ENCODE measurements around the gene OSER1.
"Not testable (repeated sequence)": the region's sequence is repeated elsewhere in the genome, so short reads cannot be mapped to it uniquely, and the experiment has no call there.

OSER1 gene

DNA sequence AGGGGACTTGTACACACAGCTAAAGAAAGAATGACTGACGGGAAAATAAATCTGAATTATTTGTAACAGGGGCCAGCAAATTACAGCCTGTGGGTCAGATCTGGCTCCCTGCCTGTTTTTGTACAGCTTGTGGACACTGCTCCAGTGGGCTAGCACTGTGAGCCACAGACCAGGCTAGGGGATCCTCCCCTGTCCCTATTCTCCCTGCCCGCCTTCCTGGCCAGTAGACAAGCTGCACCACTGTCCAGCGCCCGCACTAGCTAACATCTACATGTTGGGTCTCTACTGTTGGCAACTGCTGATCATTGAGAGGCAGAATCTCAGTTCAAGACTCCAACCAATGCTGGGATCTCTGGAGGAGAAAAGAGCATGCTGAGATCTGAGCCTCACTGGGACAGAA lies 10.7 kb downstream of the OSER1 start:
- DNase-seq = no peak

GRCh38 chr20:44198872-44199271 lies 11.7 kb downstream of the OSER1 start:
- DNase-seq = no peak

DNA sequence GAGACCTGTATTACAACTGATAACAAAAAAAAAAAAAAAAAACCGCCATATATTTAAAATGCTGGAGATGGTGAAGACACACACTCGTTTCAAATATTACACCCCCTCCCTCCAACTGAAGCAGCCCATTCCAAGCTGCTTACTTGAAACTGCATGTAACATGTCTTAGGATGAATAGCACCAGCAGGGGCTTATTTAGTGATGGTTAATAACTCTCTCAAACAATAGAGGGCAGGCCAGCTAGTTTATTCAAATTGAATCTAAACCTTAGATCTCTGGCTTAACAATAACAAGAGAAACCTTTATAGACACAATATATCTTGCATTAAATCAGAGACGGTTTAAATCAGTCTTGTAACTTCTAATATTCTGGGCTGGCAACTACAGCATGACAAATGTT lies 14.3 kb downstream of the OSER1 start:
- DNase-seq = no peak

DNA sequence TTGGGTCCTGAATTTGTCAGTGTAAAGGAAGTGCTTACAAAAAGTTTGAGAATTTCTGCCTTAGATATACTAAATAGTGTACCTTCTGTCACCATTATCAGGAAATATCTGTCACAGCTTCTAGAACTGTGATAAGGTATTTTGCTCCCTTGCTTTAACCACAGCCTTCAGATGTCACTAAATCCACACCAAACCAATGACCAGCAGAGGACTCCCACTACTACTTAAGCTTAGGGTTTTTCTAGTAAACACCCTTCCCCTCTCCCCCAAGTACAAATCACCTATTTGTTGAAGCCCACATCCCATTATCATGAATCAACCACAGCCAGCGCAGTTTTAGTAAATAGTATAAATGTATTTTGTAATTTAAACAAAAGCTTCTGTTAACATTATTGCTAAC lies 15.0 kb downstream of the OSER1 start:
- no peak for DNase-seq

DNA sequence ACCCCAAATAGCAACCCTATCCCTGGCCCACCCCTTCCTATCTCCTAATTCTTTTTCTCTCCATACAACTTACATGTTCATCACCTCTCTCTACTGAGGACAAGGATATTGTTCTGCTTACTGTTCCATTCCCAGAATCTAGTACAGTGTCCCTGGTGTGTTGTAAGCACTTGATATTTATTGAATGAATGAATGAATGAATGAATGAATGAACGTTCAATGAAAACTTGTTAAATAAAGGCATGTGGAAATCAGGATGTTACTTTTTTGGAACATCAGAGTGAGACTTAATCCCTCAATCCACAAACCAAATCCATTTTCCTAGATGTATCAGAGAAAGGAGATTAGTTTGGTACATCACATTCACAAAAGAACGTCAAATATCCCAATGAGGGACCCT lies 16.8 kb downstream of the OSER1 start:
- DNase-seq = no peak

- not testable (repeated sequence) for DNase-seq
These were observed 18.9 kb downstream of the OSER1 start for GRCh38 chr20:44191640-44192039.

DNA sequence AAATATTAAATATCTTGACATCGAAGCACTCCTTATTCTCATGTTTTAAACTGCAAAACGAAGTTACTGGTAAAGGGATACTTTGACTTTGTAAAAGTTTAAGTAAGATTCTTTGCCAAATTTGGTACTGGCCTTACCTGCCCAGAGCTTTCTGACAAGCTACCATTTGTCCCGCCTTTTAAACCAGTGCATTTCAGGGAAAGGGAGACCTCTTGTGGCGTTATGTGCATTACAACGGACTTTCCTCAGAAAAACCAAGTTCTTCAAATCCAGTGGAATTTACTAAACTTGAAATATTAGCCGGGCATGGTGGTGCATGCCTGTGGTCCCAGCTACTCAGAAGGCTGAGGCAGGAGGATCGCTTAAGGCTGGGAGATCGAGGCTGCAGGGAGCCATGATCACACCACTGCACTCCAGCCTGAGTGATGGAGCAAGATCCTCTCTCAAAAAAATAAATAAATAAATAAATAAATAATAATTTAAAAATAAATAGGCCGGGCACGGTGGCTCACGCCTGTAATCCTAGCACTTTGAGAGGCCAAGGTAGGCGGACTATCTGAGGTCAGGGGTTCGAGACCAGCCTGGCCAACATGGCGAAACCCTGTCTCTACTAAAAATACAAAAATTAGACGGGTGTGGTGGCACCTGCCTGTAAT lies 20.2 kb downstream of the OSER1 start:
- DNase-seq = peak; percentile 12

DNA sequence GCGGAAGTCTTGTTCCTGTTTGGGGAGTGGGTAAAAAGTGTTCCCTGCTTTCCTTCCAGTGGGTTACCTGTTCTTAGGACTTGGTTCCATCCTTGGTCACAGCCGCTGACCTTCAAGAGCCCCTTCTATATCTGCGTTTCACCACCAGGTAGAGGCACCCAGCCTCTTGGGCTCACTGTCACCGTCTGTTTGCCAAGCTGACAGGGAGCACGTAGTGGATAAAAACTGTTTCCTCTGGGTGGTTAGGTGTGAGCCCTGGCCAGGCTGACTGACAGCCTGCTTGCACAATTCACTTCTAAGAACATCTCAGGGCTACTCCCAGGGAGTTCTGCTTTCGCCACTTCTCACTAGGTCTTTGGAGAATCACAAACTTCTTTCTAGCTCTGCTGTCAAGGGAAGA lies 21.8 kb downstream of the OSER1 start:
- no peak for DNase-seq

DNA sequence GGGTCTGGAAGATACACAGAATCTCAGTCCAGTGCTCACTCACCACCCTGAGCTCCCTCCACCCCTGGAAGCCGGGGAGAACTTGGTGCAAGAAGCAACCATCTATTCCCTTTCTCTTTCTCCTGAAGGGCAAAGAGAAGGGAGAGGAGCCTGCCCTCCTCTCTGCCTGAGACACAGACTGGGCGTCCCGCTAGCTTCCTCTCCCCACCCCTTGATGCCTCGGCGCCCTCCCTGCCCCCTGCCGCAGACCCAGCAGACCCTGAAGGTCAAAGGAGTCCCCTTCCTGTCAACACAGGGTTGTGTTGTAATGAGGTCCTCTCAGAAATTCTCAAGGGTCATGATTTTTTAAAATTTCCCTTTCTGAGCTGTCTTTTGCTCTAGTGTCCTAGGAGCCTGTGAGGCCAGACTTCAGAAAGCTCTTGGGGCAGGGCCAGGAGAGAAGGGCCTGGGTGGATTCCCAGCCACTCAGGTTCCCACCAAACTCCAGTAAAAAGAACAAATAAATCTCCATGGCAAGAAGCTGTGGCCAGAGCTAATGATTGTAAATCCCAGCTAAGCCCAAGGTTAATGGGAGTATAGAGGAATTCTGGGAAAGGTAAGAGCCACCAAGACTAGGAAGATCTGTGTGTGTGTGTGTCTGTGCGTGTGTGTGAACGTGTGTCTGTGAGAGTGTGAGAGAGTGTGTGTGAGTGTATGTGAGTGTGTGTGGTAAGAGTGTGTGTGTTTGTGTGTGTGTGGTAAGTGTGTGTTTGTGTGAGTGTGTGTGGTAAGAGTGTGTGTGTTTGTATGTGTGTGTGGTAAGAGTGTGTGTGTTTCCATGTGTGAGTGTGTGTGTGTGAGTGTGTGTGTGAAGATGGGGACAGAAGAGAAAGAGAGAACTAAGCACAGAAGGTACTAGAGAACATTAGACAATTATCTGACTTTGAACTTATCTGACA lies 22.5 kb downstream of the OSER1 start:
- DNase-seq = no peak

GRCh38 chr20:44187054-44187771 lies 23.4 kb downstream of the OSER1 start, which contains the start of gene JPH2:
Gene JPH2, minus strand, starts transcription at chr20:44187188. Its CDS starts 483 bp downstream, at chr20:44186705.
- DNase-seq = no peak

DNA sequence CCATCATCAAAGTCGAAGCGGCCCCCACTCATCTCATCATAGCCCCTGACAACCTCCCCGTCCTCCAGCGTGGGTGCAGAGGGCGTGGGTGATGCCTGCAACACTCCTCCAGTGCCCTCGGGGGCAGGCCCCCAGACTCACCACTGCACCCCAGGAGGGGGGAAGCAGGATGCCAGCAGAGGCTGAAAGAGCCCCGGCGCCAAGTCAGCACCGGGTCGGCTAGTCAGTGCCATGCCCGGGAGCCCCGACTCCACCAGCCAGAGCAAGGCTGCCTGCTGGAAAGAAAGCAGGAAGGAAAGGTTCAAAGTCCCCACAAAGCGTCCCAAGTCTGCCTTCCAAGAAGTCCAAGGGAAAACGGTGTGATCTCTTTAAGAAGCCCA lies 23.9 kb downstream of the OSER1 start:
- DNase-seq = no peak

DNA sequence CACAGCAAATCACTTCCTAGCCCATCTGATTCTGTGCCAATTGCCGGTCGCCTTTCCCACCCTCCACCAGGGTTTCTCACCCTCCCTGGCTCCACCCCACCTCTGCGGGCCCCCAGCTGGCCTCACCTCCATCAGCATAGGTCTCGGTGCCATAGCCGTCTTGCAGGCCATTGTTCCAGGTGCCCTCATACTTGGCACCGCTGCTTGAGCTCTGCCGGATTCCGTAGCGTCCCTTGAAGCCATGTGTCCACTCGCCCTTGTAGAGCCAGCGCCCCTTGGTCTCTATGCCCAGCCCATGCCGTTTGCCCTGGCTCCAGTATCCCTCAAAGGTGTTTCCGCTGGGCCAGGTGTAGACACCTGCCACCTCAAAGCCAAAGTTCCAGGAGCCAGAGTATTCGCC lies 24.4 kb downstream of the OSER1 start:
- no peak for DNase-seq

GRCh38 chr20:44185574-44185973 lies 25.0 kb downstream of the OSER1 start:
- no peak for DNase-seq

GRCh38 chr20:44183282-44183681 lies 27.3 kb downstream of the OSER1 start:
- DNase-seq = no peak

DNA sequence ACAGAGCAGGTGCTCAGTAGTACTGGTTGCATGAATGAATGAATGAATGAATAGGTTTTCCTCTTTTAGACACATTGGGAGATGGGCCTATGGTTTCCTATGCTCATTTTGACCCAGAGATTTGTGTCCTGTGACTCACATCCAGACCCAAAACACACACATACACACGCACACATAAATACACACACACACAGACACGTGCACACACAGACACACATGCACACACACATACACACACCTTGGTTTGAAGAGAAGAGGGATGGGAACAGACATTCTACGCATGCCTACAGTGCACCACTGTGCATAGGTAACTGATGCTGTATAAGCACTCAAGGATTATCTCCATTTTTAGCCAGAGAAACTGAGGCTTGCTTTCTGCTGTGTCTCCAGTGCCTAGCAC lies 27.7 kb downstream of the OSER1 start:
- no peak for DNase-seq

DNA sequence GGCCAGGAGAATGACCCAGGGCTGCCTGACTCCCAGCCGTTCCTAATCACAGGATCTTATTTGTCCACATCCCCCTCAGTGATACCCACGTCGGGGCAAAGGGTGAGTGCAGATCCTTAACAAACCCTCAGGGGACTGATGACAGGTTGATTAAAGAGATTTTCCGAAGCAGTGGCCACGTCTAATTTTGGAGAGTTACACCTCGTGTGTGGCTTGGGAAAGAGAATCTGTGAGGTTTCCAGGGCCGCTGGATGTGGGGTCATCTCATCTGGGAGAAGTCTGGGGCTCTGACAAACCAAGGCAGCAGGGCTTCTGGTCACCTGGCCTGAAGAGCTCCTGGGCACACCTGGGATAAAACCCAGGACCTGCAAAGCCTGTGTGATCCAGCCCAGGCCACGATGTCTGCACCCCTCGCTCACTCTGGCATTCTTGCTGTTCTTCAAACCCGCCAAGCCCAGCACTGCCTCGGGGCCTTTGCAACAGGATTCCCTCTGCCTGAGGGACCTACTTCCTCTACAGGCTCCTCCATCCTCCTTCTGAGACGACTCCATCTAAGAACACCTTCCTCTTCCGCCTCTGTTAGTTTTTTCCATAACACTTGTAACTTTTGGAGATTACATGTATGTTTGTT lies 28.3 kb downstream of the OSER1 start:
- DNase-seq = no peak

- no peak for DNase-seq
These were observed 29.0 kb downstream of the OSER1 start for GRCh38 chr20:44181611-44182010.

- DNase-seq = no peak
These were observed 29.8 kb downstream of the OSER1 start for GRCh38 chr20:44180814-44181213.

DNA sequence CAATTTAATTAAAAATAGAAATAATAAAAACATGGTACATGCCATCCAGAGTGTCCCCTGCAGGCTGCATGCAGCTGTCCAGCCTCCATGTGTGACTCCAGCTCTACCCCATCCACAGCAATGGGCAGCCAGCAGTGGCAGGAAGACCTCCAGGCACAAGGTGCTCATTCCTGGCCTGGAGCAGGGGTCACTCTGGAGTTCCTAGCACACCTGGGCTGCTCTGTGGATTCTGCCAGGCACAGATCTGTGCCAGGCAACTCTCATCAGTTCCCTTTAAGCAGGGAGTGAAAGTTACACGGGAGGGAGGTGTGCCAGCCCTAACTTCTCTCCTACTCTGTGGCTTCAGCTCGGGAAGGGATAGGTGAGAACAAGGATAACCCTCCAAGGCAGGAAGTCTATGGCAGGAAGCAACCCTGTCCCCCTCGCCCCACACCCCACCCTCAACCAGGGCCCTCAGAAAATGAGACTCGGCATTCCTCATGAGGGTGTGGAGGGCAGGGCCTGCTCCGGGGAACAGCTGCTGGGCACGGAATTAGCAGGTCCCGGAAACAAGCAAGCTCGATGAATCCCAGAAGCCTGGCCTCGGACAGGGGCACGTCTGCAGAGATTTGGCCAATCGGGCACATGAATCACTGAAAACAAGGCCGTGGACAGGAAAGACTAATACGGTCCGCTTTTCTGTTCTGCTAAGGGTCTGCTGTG lies 33.6 kb downstream of the OSER1 start:
- no peak for DNase-seq

- no peak for DNase-seq
These were observed 35.4 kb downstream of the OSER1 start for GRCh38 chr20:44174996-44175765.

- DNase-seq = no peak
These were observed 36.7 kb downstream of the OSER1 start for GRCh38 chr20:44173846-44174245.

DNA sequence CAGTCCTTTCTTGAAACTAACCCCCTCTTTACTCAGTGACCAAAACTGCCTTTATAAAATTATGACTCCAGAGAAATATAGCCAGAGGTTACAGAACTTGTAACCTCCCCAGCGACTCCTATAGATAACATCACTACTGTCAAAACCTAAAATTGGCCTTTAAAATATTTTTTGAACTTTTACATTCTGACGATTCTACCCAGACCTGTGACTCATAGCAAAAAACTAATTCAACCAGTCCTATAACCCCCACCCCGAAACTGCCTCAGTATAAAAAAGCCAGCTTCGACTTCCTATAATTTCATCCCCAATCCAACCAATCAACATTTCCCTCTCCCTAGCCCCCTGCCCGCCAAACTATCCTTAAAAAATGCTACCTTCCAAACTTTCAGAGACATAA lies 37.5 kb downstream of the OSER1 start:
- no peak for DNase-seq
